SK-N-SH (cell line): ENCODE results near the gene SPDYE1. TPM values are rescaled to one million over a fixed set of nuclear protein-coding genes. Genes with fewer than 3 reads are reported as not detected.

ENCODE experiments used
- CTCF ChIA-PET: fragments of 300-600, 350-600 bp; formaldehyde crosslinking; extraction: SDS; loops from one replicate; lab custom pipeline; 2021; lab: Yijun Ruan, JAX
- POLR2A ChIA-PET: fragments of 350-600 bp; sonication (Branson Sonifier 250); formaldehyde crosslinking; extraction: SDS; loops from one replicate; lab custom pipeline; 2020; ENCODE audit warnings: antibody characterized with exemption, inconsistent platforms; lab: Yijun Ruan, JAX
- DNase-seq: peaks from one replicate; pipeline ENCODE4 v3.0.0; 2012
- H2AFZ ChIP-seq: fragments of 200-600 bp; sonication (generic); 2 replicates; pipeline ENCODE4 v1.8.1; 2016; ENCODE audit warnings: antibody characterized with exemption, mild to moderate bottlenecking, low read depth
- H3F3A ChIP-seq: fragments of 200-600 bp; sonication (generic); replicated peaks from 2 replicates; pipeline ENCODE3; 2016; ENCODE audit warnings: antibody characterized with exemption, mild to moderate bottlenecking; ENCODE audit not compliant: insufficient read depth
- H3K27ac ChIP-seq, 2 experiments: fragments of 200-500 bp in 1 of 2; fragments of 200-600 bp in 1 of 2; sonication (Bioruptor generic) in 1 of 2; sonication (generic), shearing (Covaris generic) in 1 of 2; 2 replicates each; pipeline versions ENCODE4 v1.5.1 to v1.6.1; 2014 to 2016; ENCODE audit warnings: low read depth in 2 of 2, inconsistent platforms in 1 of 2, low read length in 1 of 2, mild to moderate bottlenecking in 1 of 2, mixed read lengths in 1 of 2
- H3K27me3 ChIP-seq: fragments of 200-600 bp; sonication (generic), shearing (Covaris generic); 2 replicates; pipeline ENCODE4 v1.6.1; 2016; ENCODE audit warnings: mixed run types; ENCODE audit not compliant: insufficient read depth
- H3K36me3 ChIP-seq, 2 experiments: fragments of 200-500 bp in 1 of 2; fragments of 200-600 bp in 1 of 2; sonication (Bioruptor generic) in 1 of 2; sonication (generic) in 1 of 2; replicated peaks in 1 of 2; 2 replicates each; pipeline versions ENCODE3 to v1.5.1; 2014 to 2016; ENCODE audit warnings: low read length in 1 of 2, mild to moderate bottlenecking in 1 of 2; ENCODE audit not compliant: insufficient read depth in 2 of 2, control insufficient read depth in 1 of 2
- H3K4me1 ChIP-seq, 2 experiments: fragments of 200-500 bp in 1 of 2; fragments of 200-600 bp in 1 of 2; sonication (Bioruptor generic) in 1 of 2; sonication (generic), shearing (Covaris generic) in 1 of 2; 2 replicates each; pipeline versions ENCODE4 v1.5.1 to v1.6.1; 2014 to 2016; ENCODE audit warnings: low read depth in 1 of 2, low read length in 1 of 2, mixed run types in 1 of 2; ENCODE audit not compliant: insufficient read depth in 2 of 2, control insufficient read depth in 1 of 2
- H3K4me2 ChIP-seq: fragments of 200-600 bp; sonication (generic), shearing (Covaris generic); 2 replicates; pipeline ENCODE4 v1.6.1; 2017; ENCODE audit warnings: mixed run types
- H3K4me3 ChIP-seq, 2 experiments: fragments of 200-500 bp in 1 of 2; fragments of 200-600 bp in 1 of 2; sonication (Bioruptor generic) in 1 of 2; sonication (generic), shearing (Covaris generic) in 1 of 2; 2 replicates each; pipeline versions ENCODE4 v1.5.1 to v1.8.1; 2014 to 2016; ENCODE audit warnings: low read depth in 2 of 2, inconsistent platforms in 1 of 2, low read length in 1 of 2, mild to moderate bottlenecking in 1 of 2, mixed read lengths in 1 of 2, moderate library complexity in 1 of 2
- H3K79me2 ChIP-seq: fragments of 200-600 bp; sonication (generic); 2 replicates; pipeline ENCODE4 v1.8.1; 2017; ENCODE audit warnings: mild to moderate bottlenecking; ENCODE audit not compliant: insufficient read depth
- H3K9ac ChIP-seq: fragments of 200-600 bp; sonication (generic); 2 replicates; pipeline ENCODE4 v1.6.1; 2017; ENCODE audit warnings: mixed run types
- H3K9me2 ChIP-seq: fragments of 200-600 bp; sonication (generic); 2 replicates; pipeline ENCODE4 v1.6.1; 2017; ENCODE audit warnings: mixed run types
- H3K9me3 ChIP-seq: fragments of 200-600 bp; sonication (generic); 2 replicates; pipeline ENCODE4 v1.6.1; 2017; ENCODE audit warnings: mixed run types, mild to moderate bottlenecking, moderate library complexity
- H4K20me1 ChIP-seq: fragments of 200-600 bp; sonication (generic); 2 replicates; pipeline ENCODE4 v1.6.1; 2017; ENCODE audit warnings: mild to moderate bottlenecking, mixed run types; ENCODE audit not compliant: insufficient read depth
- CHD2 ChIP-seq: fragments of 150-350 bp; IDR thresholded peaks from 2 replicates; pipeline ENCODE4 v1.6.1; 2018; ENCODE audit warnings: low read length; ENCODE audit not compliant: partially characterized antibody
- ELF1 ChIP-seq: IDR thresholded peaks from 2 replicates; pipeline ENCODE4 v1.4.0; 2012
- GABPA ChIP-seq: IDR thresholded peaks from 2 replicates; pipeline ENCODE4 v1.4.0; 2012; ENCODE audit warnings: low read depth, mild to moderate bottlenecking
- JUND ChIP-seq: IDR thresholded peaks from 2 replicates; pipeline ENCODE4 v1.4.0; 2012
- MEF2A ChIP-seq: IDR thresholded peaks from 2 replicates; pipeline ENCODE4 v1.4.0; 2012; ENCODE audit warnings: low read depth, borderline replicate concordance
- MXI1 ChIP-seq: IDR thresholded peaks from 2 replicates; pipeline ENCODE4 v1.6.1; 2012; ENCODE audit warnings: mild to moderate bottlenecking, low read depth, low read length, improper control_type of control experiment
- NFIC ChIP-seq: IDR thresholded peaks from 2 replicates; pipeline ENCODE4 v1.4.0; 2012; ENCODE audit warnings: borderline replicate concordance
- POLR2AphosphoS5 ChIP-seq: IDR thresholded peaks from 2 replicates; pipeline ENCODE4 v1.6.1; 2012; ENCODE audit warnings: low read depth, low read length
- RAD21 ChIP-seq: IDR thresholded peaks from 2 replicates; pipeline ENCODE4 v1.6.1; 2012; ENCODE audit warnings: mild to moderate bottlenecking, low read length
- REST ChIP-seq: IDR thresholded peaks from 2 replicates; pipeline ENCODE4 v1.6.1; 2012; ENCODE audit warnings: mild to moderate bottlenecking, low read depth, low read length, moderate library complexity
- SMC3 ChIP-seq: IDR thresholded peaks from 2 replicates; pipeline ENCODE4 v1.6.1; 2012; ENCODE audit warnings: low read depth, low read length, improper control_type of control experiment
- TAF1 ChIP-seq: IDR thresholded peaks from 2 replicates; pipeline ENCODE4 v1.6.1; 2012; ENCODE audit warnings: low read depth, mild to moderate bottlenecking, low read length, moderate library complexity, borderline replicate concordance
- TCF12 ChIP-seq: IDR thresholded peaks from 2 replicates; pipeline ENCODE4 v1.4.0; 2012
- TEAD4 ChIP-seq: IDR thresholded peaks from 2 replicates; pipeline ENCODE4 v1.4.0; 2012; ENCODE audit warnings: mild to moderate bottlenecking, borderline replicate concordance; ENCODE audit not compliant: insufficient read depth
- USF2 ChIP-seq: fragments of 150-350 bp; IDR thresholded peaks from 2 replicates; pipeline ENCODE4 v1.6.1; 2017; ENCODE audit warnings: antibody characterized with exemption, low read length, low read depth, borderline replicate concordance
- WGBS: methylation state at CpG from one replicate; pipeline ENCODE4 v1.1.6; 2017; ENCODE audit warnings: low lambda C conversion rate; 5-methylcytosine and 5-hydroxymethylcytosine counted together
- polyA plus RNA-seq, 3 experiments: library from polyadenylated mRNA; depleted of rRNA; stranded (reverse); fragments of >200 nt; gene quantifications; 2 replicates each; pipeline ENCODE4 v1.2.3, GENCODE V29; 2012

Gene SPDYE1
- polyA plus RNA-seq, 1 of the 3 experiments (the other 2 are of a cell fraction) = not detected

- Histone ChIP-seq H3F3A (no peaks in the 10 kb centered on the region), H3K27me3 (no peaks in the 10 kb centered on the region), H3K79me2 (peaks cover 93% of the 10 kb centered on the region), H2AFZ (no peak overlapping the region), H4K20me1 (peaks cover 71% of the 10 kb centered on the region), H3K27ac (no peak overlapping the region), H3K4me3 (no peak overlapping the region), H3K4me1 (peaks cover 9 to 11% of the 10 kb centered on the region in 2 experiments; a peak in 3 of 4 replicates), H3K9ac (no peak overlapping the region), H3K4me2 (no peak overlapping the region), H3K36me3 (peaks cover 48 to 76% of the 10 kb centered on the region in 2 experiments), H3K9me2 (no peaks in the 10 kb centered on the region), H3K9me3 (no peaks in the 10 kb centered on the region)
- CTCF ChIA-PET = interaction anchor here (1.2 to 1.4 kb wide), 2 partner anchors 17 to 22 kb away, joined by 4 to 6 read pairs; no protein-coding TSS in a partner anchor
- WGBS = 92% methylated on average over 8 of the region's 8 CpGs
- TF ChIP-seq CHD2 (no peak), JUND (no peak), GABPA (no peak), TEAD4 (no peak), TAF1 (no peak), NFIC (no peak)
- no peak for DNase-seq
- POLR2A ChIA-PET = no interaction called here
These were observed 53.3 kb downstream of the SPDYE1 start for GRCh38 chr7:44050915-44051560.

GRCh38 chr7:44051611-44052220, 54.0 kb downstream of the SPDYE1 start:
- no peak for TF ChIP-seq RAD21
- no peak for TF ChIP-seq SMC3
- no peak for TF ChIP-seq TCF12
- TF ChIP-seq USF2 = no peak
- TF ChIP-seq ELF1 = no peak
- TF ChIP-seq REST = no peak
- TF ChIP-seq MEF2A = no peak
- TF ChIP-seq MXI1 = no peak
- TF ChIP-seq POLR2AphosphoS5 = no peak
- peaks cover 71% of the 10 kb centered on the region for H4K20me1 ChIP-seq
- WGBS = 96% methylated on average over 5 of the region's 5 CpGs
- CTCF ChIA-PET = interaction anchor here (0.7 to 2.1 kb wide), 4 partner anchors 13 to 143 kb away, joined by 3 to 6 read pairs (median 5); no protein-coding TSS in a partner anchor
- H3K27ac ChIP-seq = no peak overlapping the region
- peaks cover 92% of the 10 kb centered on the region for H3K79me2 ChIP-seq
- peaks cover 3 to 4% of the 10 kb centered on the region in 2 experiments; a peak in 3 of 4 replicates for H3K4me1 ChIP-seq
- no peaks in the 10 kb centered on the region for H3K9me2 ChIP-seq
- H3K9ac ChIP-seq = no peak overlapping the region
- no peaks in the 10 kb centered on the region for H3K27me3 ChIP-seq
- no peak for DNase-seq
- POLR2A ChIA-PET = no interaction called here
- H3K4me2 ChIP-seq = no peak overlapping the region
- peaks cover 50 to 77% of the 10 kb centered on the region in 2 experiments for H3K36me3 ChIP-seq
- no peak overlapping the region for H2AFZ ChIP-seq
- H3K4me3 ChIP-seq = no peak overlapping the region
- no peaks in the 10 kb centered on the region for H3K9me3 ChIP-seq
- H3F3A ChIP-seq = no peaks in the 10 kb centered on the region
